Measurements from ENCODE around the gene NRSN2. TPM values are rescaled to one million over a fixed set of nuclear protein-coding genes. Genes with fewer than 3 reads are reported as not detected.
"Not testable (repeated sequence)": the region's sequence is repeated elsewhere in the genome, so short reads cannot be mapped to it uniquely, and the experiment has no call there.

NRSN2 gene
- total and polyA plus RNA-seq, 2 donors (not counting 1 experiment from before 2014, with no cell fraction given) = 5.0 to 8.6 TPM

DNA sequence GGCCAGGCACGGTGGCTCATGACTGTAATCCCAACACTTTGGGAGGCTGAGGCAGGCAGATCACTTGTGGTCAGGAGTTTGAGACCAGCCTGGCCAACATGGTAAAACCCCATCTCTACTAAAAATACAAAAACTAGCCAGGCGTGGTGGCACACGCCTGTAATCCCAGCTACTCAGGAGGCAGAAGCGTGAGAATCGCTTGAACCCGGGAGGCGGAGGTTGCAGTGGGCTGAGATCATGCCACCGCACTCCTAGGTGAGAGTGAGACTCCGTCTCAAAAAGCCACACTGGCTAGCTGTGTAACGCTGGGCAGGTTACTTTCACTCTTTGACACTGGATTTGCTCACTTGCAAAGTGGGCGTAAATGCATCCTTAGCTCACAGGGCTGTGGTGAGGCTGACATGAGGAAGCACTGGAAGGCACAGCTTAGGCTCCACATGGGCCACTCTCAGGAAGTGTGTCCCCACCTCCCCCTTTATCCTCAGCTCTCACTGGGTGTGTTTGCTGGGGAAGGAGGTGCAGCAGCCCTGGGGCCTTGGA lies 25.7 kb downstream of the NRSN2 start:
- H3K9ac ChIP-seq (ENCODE audit: low read length); H3K27ac Mint-ChIP-seq; H4K20me1 ChIP-seq (ENCODE audit: control insufficient read depth, insufficient read depth, low read length, poor library complexity, severe bottlenecking); H3K36me3 ChIP-seq (replicated peaks in 1 of 2; ENCODE audit: control extremely low read depth in 1 of 2, control insufficient read depth in 1 of 2, extremely low read depth in 1 of 2, insufficient read depth in 2 of 2, low read length in 1 of 2); H3K4me1 ChIP-seq (ENCODE audit: control insufficient read depth in 2 of 2, insufficient read depth in 2 of 2, low read length in 2 of 2); H3K27ac ChIP-seq (ENCODE audit: low read length in 2 of 2); H3K4me2 ChIP-seq (replicated peaks; ENCODE audit: low read depth, low read length, poor library complexity, severe bottlenecking); intact Hi-C loops (cut with micrococcal nuclease); H3K27me3 ChIP-seq (replicated peaks in 1 of 4; ENCODE audit: control extremely low read depth in 1 of 4, control insufficient read depth in 3 of 4, insufficient read depth in 4 of 4, low read length in 3 of 4); POLR2A ChIA-PET; H3K79me2 ChIP-seq (ENCODE audit: control insufficient read depth, insufficient read depth, low read length); DNase-seq; H3K4me3 ChIP-seq (ENCODE audit: control extremely low read depth in 1 of 5, extremely low read depth in 1 of 5, insufficient read depth in 1 of 5, low read depth in 2 of 5, low read length in 4 of 5); ATAC-seq (ENCODE audit: low read depth); H2AFZ ChIP-seq (ENCODE audit: insufficient read depth, low read depth, low read length, poor library complexity, severe bottlenecking); H3K4me3 Mint-ChIP-seq; H3K9me3 Mint-ChIP-seq (ENCODE audit: insufficient read depth); H3K9me3 ChIP-seq (ENCODE audit: control extremely low read depth in 1 of 3, control insufficient read depth in 2 of 3, insufficient read depth in 1 of 3, low read length in 2 of 3); H3K4me1 Mint-ChIP-seq: not testable (repeated sequence)
- 89% methylated on average over 8 of the region's 11 CpGs for WGBS (ENCODE audit: insufficient coverage)
- CTCF ChIA-PET = interaction anchor here (0.6 kb wide), 1 partner anchor 59 kb away, joined by 3 read pairs; no protein-coding TSS in a partner anchor
- peaks cover 11% of the 10 kb centered on the region for H3K27me3 Mint-ChIP-seq

- ATAC-seq (ENCODE audit: low read depth) = no peak
Measured at GRCh38 chr20:373171-373890, 26.4 kb downstream of the NRSN2 start.

More at GRCh38 chr20:373171-373890, 26.4 kb downstream of the NRSN2 start:
- POLR2A ChIA-PET = no interaction called here
- no peak overlapping the region for H3K4me3 Mint-ChIP-seq
- H3K4me3 ChIP-seq (ENCODE audit: control extremely low read depth in 1 of 5, extremely low read depth in 1 of 5, insufficient read depth in 1 of 5, low read depth in 2 of 5, low read length in 4 of 5) = no peak overlapping the region
- TF ChIP-seq CTCF (IDR thresholded peaks at IDR 0.05) (no peak), EZH2 (IDR thresholded peaks at IDR 0.05; ENCODE audit: borderline replicate concordance, insufficient read depth, low read depth, low read length, poor library complexity, severe bottlenecking) (no peak)
- H3K4me2 ChIP-seq (replicated peaks; ENCODE audit: low read depth, low read length, poor library complexity, severe bottlenecking) = no peak overlapping the region
- no peak overlapping the region for H3K9ac ChIP-seq (ENCODE audit: low read length)
- H3K4me1 Mint-ChIP-seq = no peaks in the 10 kb centered on the region
- intact Hi-C loops (cut with micrococcal nuclease) = no loop called here
- H3K27ac ChIP-seq (ENCODE audit: low read length in 2 of 2) = no peak overlapping the region
- no peaks in the 10 kb centered on the region for H3K79me2 ChIP-seq (ENCODE audit: control insufficient read depth, insufficient read depth, low read length)
- no peaks in the 10 kb centered on the region for H3K36me3 ChIP-seq (replicated peaks in 1 of 2; ENCODE audit: control extremely low read depth in 1 of 2, control insufficient read depth in 1 of 2, extremely low read depth in 1 of 2, insufficient read depth in 2 of 2, low read length in 1 of 2)
- no peak overlapping the region for H2AFZ ChIP-seq (ENCODE audit: insufficient read depth, low read depth, low read length, poor library complexity, severe bottlenecking)
- no peaks in the 10 kb centered on the region for H3K4me1 ChIP-seq (ENCODE audit: control insufficient read depth in 2 of 2, insufficient read depth in 2 of 2, low read length in 2 of 2)
- DNase-seq = no peak
- no peaks in the 10 kb centered on the region for H3K27me3 ChIP-seq (replicated peaks in 1 of 4; ENCODE audit: control extremely low read depth in 1 of 4, control insufficient read depth in 3 of 4, insufficient read depth in 4 of 4, low read length in 3 of 4)
- H3K9me3 Mint-ChIP-seq (ENCODE audit: insufficient read depth) = no peaks in the 10 kb centered on the region
- CTCF ChIA-PET = interaction anchor here (1.0 kb wide), 1 partner anchor 20 kb away, joined by 5 read pairs; no protein-coding TSS in a partner anchor
- WGBS (ENCODE audit: insufficient coverage) = 83% methylated on average over 7 of the region's 9 CpGs
- H4K20me1 ChIP-seq (ENCODE audit: control insufficient read depth, insufficient read depth, low read length, poor library complexity, severe bottlenecking) = no peaks in the 10 kb centered on the region
- peaks cover 11% of the 10 kb centered on the region for H3K27me3 Mint-ChIP-seq
- H3K27ac Mint-ChIP-seq = no peak overlapping the region
- no peaks in the 10 kb centered on the region for H3K9me3 ChIP-seq (ENCODE audit: control extremely low read depth in 1 of 3, control insufficient read depth in 2 of 3, insufficient read depth in 1 of 3, low read length in 2 of 3)
